SKM-1 treated with dmso at 0.1 percent for 144 hours (cell line): ENCODE results near the gene C10orf90.

ENCODE experiments used
- DNase-seq: peaks from one replicate; lab custom pipeline; 2025; ENCODE audit not compliant: unreplicated experiment; lab: John Stamatoyannopoulos, UW

The C10orf90 gene

DNA sequence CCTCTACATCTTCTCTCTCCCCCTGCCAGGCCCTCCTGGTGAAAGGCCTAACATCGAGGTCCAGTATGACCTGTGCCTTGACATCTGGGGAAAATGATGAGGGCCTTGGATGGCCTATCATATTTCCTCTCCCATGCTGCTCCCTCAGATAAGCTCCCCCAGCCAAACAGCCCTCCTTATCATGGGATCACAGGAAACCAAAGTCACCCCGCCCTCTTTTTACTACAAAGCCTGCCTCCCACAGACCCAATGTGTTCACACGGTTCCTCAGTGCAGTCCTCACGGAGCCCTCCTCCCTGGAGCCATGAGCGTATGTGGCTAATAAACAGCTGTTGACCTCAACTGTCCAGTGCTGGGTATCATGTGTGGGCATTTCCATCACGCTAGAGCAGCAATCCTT is 32.0 kb downstream of the C10orf90 start:
- DNase-seq, result no peak

DNA sequence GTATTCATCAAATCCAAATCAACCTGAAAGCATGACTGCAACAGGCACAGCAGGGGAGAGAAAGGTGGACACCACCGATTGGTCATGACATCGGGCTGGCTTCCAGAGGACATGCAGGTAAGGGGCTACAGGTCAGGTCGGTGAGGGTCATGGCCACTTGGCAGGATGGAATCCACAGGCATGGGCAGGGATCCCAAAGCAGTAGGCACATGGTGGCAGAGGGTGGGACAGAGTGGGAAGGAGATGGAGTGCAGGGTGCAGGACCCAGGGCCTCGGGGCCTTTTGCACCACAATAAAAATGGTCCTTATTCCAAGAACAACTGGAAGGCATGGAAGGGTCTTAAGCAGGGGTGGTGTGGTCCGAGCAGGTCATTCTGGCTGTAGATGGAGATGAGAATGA is 33.0 kb downstream of the C10orf90 start:
- DNase-seq, result no peak

DNA sequence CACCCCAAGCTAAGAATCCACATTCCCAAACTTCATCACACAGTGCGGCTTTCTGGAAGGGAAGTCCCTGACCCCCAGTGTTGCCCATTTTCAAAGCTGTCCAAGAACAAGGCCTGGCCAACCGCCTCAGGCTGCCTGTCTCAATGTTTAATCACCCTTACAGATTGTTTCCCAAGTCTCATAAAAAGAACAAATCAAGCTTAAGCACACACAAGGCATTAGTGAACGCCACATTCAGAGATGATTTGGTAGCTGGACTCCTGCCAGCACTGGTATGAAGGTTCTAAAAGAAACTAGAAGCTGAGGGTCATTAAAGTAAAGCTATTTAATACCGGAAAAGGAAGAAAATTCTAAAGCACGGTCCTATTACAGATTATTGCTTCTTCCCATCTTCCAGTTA is 35.6 kb downstream of the C10orf90 start:
- no peak for DNase-seq

DNA sequence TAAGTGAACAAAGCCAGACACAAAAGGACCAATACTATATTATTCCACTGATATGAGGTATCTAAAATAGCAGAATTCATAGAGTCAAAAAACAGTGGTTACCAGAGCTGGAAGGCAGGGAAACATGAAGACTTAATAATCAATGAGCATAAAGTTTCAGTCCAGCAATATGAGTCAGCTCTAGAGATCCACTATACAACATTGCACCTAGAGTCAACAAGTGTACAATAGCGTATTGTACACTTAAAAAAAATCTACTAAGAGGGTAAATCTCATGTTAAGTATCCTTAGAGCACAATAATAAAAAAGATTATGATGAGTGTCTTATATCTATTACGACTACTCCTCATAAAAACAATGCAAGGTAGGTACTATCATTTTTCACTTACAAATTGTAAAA is 36.1 kb downstream of the C10orf90 start:
- no peak for DNase-seq

DNA sequence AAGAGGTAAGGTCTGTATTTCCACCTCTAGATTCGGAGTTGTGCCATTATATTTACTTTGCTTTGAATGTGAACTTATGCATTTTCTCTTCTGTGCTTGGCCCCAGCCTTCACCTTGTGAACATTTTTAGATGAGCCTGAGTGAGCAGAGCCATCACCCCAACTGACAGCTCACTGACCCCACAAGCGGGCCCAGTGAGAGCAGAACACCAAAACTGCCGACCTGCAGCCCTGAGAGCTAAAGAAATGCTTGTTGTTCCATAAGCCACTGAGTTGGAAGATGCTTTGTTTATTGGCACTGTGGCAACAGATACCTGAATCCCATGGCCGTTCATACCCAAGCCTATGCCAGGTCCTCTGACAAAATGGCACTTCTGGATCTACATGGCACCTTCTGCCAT is 37.8 kb downstream of the C10orf90 start:
- no peak for DNase-seq

DNA sequence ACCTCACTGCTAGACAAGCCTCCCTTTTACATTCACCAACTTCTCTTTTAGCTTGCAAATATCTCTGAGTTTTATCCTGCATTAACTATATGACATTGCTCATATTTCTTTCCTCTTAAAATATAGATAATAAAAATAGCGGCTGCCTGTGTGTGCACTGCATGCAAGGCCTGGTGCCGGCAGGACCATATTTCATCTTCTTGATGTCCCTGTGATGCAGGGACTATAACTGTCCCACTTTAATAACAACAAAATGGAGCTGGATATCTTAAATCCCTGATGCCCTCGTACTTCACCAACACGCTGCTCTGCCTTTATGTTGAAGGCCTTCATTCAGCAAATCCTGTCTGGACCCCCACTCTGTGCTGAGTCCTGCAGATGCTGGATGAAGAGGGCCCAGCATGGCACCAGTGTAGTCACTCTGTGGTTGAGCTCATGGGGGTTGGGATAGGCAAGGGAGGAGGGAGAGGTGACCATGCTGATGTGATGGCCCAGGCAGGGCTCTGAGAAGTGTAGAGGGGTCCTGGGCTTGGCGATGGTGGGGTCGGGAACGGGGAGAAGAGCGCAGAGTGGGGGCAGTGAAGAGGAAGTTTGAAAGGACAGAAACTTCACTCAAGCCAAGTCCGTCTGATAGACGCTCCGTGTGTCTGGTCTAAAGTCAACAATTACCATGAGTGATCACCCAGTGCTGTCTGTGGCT is 40.4 kb downstream of the C10orf90 start:
- no peak for DNase-seq

DNA sequence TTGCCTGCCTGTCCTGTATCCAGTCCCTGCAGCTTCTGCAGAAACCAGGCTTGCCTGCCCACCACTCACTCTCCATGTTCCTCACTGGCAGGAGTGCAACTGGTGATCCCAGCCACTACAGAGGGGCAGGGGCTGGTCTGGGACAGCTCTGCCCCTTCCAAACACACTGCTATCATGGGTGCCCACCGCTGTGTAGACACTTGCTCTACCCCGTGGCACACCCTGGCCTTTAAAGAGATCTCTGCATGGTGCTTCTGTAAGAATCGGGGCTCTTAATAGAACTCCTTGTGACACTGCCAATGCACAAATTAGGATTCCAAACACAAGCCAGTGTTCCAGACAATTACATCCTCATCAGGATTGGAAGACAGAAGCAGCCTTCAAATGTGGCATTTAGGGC is 41.7 kb downstream of the C10orf90 start:
- no peak for DNase-seq

DNA sequence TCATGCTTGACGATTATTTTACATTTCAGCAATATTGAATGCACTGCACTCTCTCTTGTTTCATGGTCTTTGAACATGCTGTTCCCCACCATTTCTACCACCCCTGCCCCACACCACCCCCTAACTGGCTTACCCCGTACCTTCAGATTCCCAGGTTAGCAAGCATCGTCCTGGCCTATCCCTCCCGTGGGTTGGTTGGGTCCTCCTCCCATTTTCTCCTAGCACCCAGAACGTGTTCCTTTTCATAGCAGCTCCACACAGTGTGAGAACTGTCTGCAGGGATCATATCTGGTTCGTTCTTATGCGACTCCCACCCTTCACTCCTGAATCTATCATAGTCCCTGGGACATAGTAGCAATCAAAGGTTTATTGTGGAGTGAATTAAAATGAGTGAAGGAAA is 48.6 kb downstream of the C10orf90 start:
- no peak for DNase-seq

DNA sequence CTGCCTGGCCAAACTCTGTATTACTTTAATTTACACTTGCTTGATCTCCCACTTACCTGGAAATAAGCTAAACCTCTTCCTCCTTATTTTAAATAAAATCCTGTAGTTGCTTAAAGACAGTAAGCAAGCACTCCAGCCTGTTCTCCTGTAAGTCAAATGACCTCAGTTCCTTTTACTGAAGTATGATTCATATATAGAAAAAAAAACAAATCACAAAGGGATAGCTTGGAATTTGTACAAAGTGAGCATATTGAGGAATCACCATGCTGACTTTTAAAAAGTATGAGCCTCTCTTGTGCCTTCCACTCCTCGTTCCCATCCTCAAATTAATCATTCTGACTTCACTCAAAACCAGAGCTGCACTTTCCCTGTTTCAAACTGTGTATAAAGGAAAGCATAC is 52.0 kb downstream of the C10orf90 start:
- DNase-seq, result no peak

DNA sequence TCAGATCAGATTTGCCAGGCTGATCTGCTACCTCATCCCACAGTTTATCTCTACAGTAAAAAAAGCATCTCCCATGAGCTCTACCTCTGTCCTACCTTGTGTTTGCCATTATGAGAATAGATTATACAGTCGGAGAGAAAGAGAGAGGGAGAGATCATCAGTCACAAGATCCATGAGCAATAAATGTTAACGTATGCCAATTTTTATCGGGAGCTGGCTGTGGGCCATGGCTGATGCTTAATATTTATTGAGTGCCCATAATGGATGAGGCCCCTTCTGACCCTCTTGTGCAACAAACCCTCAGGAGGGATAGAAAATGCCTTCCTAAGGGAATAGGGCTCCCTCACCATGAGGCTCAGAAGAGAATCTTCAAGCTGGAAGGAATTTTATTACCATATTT is 52.8 kb downstream of the C10orf90 start:
- DNase-seq, result no peak

DNA sequence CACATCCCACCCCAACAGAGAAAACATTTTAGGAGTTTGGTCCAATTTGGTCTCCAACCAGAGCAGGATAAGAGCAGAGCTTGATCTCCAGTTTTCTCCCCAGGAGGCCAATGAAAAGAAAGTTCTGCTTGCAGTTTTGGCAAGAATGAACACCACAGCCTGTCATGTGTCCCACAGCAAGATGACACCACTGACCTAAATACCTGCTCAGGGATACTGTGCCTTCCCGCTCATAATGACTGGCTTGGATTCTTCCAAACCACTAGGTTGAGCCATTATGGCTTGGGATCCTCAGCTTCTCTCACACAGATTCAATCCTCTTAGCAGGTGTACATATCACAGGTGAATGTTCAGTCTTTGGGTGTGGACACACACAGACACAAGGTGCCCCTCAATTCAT is 53.3 kb downstream of the C10orf90 start:
- no peak for DNase-seq

DNA sequence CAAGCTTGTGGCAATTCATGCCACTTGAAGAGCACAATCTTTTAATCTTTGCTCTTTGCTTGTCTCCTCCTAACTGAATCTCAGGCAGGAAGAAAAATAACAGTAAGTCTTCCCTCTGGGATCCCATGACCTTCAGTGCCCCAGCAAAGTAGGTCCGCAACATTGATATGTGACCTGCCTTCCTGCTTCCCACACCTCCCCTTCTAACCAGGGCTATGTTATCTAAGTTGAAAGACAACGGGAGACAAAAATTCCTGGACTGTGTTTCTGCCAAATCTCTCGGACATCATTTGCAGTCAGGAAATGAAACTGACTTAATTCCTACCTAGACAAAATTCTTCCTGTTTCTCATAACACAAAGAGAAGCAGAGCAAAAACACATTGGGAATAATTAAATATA is 53.8 kb downstream of the C10orf90 start:
- DNase-seq, result no peak

DNA sequence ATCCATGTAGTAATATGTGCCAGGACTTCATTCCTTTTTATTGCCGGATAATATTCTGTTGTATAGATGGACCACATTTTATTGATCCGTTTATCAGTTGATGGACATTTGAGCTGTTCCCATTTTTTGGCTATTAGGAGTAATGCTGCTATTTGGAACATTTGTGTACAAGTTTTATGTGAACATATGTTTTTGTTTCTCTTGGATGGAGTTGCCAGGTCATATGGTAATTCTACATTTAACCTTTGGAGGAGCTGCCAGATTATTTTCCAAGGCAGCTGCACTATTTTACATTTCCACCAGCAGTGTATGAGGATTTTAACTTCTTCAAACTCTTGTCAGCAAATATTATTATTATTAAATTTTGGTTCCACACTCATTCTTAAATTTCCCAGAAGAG is 59.2 kb downstream of the C10orf90 start:
- no peak for DNase-seq

DNA sequence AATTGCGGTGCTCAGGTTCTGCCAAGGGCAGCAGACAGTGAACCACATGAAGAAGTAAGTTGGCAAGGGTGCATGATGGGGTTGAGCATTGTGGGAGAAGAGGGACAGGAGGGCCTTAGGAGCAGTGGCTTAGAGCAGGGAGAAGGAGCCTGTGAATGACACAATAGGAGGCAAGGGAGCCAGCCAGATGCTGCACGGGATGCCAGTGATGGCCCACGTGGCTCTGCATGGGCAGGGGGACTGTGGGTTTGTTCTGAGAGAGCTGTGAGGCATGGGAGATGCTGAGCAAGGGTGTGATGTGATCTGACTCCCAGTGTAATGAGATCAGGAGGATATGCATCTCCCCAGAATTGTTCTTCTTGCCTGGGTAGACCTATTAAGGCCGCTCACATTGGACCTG is 60.9 kb downstream of the C10orf90 start:
- DNase-seq, result no peak

DNA sequence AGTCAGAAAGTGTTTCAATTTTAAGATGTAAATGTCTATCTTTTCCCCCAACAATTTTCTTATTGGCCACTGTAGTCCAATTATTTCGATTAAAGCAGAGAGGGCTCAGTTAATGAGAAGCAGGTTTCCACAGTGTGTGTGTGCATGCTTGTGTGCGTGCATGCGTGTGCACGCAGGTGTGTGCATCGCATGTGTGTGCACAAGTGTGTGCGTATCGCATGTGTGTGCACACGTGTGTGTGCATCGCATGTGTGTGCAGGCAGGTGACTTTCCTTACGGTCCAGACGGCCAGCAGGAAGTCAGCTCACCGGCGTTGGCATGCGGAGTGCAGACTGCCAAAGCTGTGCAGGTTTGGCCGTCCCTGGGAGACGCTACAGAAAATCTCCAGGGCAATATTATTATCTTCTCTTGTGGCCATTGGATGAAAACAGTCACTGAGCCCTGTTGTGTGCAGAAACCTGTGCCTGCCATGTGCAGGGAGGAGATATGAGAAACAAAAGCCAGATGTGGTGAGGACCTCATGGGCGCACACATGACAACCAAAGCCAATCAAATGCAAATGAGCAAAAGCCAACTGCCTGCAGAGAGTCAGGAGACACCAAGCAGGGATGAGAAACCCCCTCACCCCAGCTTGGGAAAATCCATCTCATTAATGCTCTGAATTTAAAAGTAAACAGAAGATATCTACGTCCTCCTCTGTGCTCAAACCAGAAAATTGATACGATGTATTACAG is 70.4 kb downstream of the C10orf90 start:
- DNase-seq, result no peak

DNA sequence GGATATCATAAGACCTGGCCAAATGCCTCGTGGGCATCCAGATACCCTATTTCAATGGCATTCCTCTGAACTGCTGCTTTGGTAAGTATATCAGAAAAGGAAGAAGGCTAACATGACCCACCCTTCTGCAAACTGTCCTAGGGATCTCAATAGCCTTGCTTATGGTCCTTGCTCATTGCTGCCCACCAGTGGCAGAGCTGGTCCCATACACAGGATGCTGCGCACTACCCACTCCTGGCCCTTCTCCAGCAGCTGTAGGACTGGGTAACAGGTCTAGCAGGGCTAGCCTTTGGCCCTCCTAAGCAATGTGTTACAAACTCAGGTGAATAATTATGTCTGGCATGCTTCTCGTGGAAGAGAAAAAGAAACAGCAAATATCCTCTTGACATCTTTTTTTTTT is 72.5 kb downstream of the C10orf90 start:
- DNase-seq, result peak; percentile 1

DNA sequence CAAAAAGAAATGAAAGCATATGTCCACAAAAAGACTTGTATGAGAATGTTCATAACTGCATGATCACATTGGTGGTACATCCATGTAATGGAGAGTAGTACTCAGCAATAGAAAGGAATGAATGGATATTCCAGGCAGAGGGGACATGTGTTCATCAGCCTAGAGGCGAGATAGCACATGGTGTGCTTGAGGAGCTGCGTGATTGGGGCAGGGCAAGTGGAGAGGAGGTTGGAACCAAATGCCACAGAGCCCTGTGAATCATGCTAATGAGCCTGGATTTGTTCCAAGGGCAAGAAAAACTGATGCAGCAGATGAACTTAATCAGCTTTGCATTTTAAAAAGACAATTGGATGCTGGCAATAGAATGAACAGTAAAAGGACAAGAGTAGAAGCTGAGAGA is 73.3 kb downstream of the C10orf90 start:
- DNase-seq, result no peak

DNA sequence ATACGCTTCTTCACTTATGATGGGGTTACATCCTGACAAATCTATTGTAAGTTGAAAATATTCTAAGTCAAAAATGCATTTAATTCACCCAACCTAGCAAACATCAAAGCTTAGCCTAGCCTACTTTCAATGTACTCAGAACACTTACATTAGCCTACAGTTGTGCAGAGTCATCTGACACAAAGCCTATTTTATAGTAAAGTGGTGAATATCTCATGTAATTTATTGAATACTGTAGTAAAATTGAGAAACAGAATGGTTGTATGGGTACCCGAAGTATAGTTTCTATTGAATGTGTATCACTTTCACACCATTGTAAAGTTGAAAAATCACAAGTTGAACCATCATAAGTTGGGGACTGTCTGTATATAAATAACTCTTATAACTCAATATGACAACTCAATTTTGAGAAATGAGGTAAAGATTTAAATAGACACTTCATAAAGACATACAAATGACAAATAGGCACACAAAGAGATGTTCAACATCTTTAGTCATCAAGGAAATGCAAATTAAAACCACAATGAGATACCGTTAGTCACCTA is 73.9 kb downstream of the C10orf90 start:
- DNase-seq, result no peak

DNA sequence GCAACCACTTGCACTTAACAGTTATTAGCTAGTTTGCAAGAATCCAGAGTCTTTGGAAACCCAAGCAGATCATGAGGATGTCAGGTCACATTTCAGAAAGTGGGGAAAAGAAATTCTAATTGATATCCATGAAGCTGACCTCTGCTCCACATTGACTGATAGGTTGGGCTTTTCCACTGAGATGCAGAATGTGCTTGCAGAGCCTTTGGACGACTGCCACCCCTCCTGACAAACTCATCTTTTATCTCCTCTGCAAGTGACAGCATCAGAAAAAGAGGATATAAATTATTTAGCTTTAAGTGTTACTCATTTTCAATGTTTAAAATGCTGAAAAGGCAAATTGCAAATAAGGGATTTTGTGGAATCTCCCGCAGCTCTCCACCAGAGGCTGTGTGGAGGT is 75.3 kb downstream of the C10orf90 start:
- no peak for DNase-seq

DNA sequence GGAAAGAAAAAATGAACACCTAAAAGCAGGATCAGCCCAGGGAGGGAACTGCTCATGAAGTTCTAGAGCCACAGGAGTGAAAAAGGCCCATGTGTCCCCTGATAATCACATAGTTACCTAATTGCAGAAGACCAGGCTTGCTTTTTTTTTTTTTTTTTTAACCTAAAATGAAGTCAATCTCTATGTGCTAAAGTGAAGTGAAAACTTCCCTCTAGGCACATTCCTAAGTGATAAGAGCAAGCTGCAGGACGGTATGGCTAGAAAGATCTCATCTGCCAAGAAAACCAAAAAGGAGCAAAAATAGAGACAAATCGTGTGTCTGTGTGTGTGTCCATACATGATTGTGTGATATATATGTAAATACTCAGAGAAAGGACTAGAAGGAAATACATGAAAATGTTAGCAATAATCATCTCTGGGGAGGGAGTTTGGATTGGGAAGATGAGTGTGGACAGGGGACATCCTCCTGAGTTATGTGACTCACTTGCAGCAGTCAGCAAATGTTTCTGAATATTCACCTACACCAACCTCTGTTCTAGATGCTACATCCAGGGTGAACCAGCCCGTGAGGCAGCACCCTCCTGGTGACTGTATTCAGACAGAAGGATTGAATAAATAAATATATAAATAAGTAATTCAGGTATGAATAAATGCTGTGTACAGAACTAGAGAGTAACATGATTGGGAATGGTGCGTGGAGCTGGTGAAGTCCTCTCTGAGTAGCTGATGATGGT is 76.4 kb downstream of the C10orf90 start:
- no peak for DNase-seq

DNA sequence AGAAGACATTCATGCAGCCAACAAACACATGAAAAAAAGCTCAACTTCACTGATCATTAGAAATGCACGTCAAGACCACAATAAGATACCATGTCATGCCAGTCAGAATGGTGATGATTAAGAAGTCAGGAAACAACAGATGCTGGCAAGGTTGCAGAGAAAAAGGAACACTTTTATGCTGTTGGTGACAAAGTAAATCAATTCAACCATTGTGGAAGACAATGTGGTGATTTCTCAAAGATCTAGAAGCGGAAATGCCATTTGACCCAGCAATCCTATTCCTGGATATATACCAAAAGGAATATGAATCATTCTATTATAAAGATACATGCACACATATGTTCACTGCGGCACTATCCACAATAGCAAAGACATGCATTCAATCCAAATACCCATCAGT is 77.6 kb downstream of the C10orf90 start:
- no peak for DNase-seq

DNA sequence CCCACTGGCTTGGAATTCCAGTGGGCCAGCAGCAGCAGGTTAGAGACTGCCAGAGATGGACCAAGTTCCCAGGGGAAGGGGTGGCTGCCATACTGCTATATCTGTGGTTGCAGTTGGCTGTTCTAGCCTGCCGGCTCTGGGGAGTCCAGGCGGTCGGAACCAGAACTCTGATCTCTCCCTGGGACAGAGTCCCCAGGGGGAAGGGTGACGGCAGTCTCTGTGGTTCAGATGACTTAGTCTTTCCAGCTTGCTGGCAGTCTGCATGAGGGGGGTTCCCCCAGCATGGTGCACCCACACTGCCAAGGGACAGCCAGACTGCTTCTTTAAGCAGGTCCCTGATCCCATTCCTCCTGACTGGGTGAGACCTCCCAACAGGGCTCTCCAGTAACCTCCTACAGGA is 82.5 kb downstream of the C10orf90 start:
- DNase-seq, result no peak
